Activated T-helper 2 cell treated with anti-CD3 and anti-CD28 coated beads, Interferon-gamma antibody, Interleukin-2, Interleukin-4, amounts not matched to agents 10 μg/mL and 5 μg/mL and 100 μg/mL, durations not matched to agents 14 hours and 24 hours and 36 hours (primary cell): ENCODE results near the gene GRIN2A. TPM values are rescaled to one million over a fixed set of nuclear protein-coding genes. Genes with fewer than 3 reads are reported as not detected.
"Not testable (repeated sequence)": the region's sequence is repeated elsewhere in the genome, so short reads cannot be mapped to it uniquely, and the experiment has no call there.

Experiments
- DNase-seq: peaks from one replicate; pipeline ENCODE4 v3.0.0; 2021; ENCODE audit warnings: low spot score
- H3K27ac Mint-ChIP-seq: one replicate; pipeline ENCODE4 v1.8.0; 2021; ENCODE audit warnings: mixed read lengths
- H3K27me3 Mint-ChIP-seq: one replicate; pipeline ENCODE4 v1.8.0; 2021; ENCODE audit warnings: low read depth, mixed read lengths
- H3K36me3 Mint-ChIP-seq: one replicate; pipeline ENCODE4 v1.8.0; 2021; ENCODE audit warnings: low read depth, mixed read lengths
- H3K4me1 Mint-ChIP-seq: one replicate; pipeline ENCODE4 v1.8.0; 2021; ENCODE audit warnings: low read depth, mixed read lengths
- H3K4me3 Mint-ChIP-seq: one replicate; pipeline ENCODE4 v1.8.0; 2021; ENCODE audit warnings: low read depth, mild to moderate bottlenecking, moderate library complexity, mixed read lengths
- H3K9me3 Mint-ChIP-seq: one replicate; pipeline ENCODE4 v1.8.0; 2021; ENCODE audit warnings: mixed read lengths
- intact Hi-C: fragments of 100-400 bp; cut with micrococcal nuclease; formaldehyde crosslinking; loops from one replicate; pipeline ENCODE4 v1.15.1; 2023
- total RNA-seq: library from RNA; stranded (reverse); gene quantifications from 2 replicates; pipeline ENCODE4 v1.2.3, GENCODE V29; 2022

GRIN2A gene
- total RNA-seq, 1 donor from 2014 or later = not detected

GRCh38 chr16:9895817-9896216 is 286.4 kb downstream of the GRIN2A start:
- Mint-ChIP-seq H3K4me1 (no peaks in the 10 kb centered on the region), H3K27me3 (no peaks in the 10 kb centered on the region), H3K36me3 (no peaks in the 10 kb centered on the region), H3K27ac (no peak overlapping the region), H3K4me3 (no peak overlapping the region), H3K9me3 (peaks cover 7% of the 10 kb centered on the region)
- no peak for DNase-seq
- intact Hi-C loops = no loop called here

GRCh38 chr16:9885876-9886275 is 296.4 kb downstream of the GRIN2A start:
- DNase-seq = no peak
- H3K27ac Mint-ChIP-seq = no peak overlapping the region
- H3K4me1 Mint-ChIP-seq = no peaks in the 10 kb centered on the region
- no peak overlapping the region for H3K4me3 Mint-ChIP-seq
- H3K9me3 Mint-ChIP-seq = peaks cover 4% of the 10 kb centered on the region
- no peaks in the 10 kb centered on the region for H3K36me3 Mint-ChIP-seq
- intact Hi-C loops = no loop called here
- no peaks in the 10 kb centered on the region for H3K27me3 Mint-ChIP-seq

DNA sequence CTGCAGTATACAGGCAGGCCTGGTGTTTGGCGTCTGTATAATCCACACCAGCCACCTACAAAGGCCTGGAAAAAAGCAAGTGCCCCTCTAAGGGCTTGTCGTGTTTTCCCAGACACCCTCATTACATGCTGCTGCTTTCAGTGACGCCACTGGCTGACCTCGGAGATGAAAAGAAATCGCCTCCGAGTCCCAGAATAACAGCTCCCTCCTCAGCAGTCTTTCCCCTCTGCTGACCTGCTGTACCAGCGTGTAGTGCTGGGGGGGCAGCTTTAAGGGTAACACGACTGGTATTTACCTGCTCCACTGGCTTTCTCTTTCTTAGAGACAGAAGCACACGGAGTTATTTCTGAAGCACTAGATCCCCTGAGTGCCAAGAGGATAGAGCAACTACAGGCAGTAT is 296.8 kb downstream of the GRIN2A start:
- H3K36me3 Mint-ChIP-seq = no peaks in the 10 kb centered on the region
- H3K9me3 Mint-ChIP-seq = no peaks in the 10 kb centered on the region
- intact Hi-C loops = no loop called here
- H3K4me1 Mint-ChIP-seq = no peaks in the 10 kb centered on the region
- no peak for DNase-seq
- H3K27ac Mint-ChIP-seq = no peak overlapping the region
- H3K4me3 Mint-ChIP-seq = no peak overlapping the region
- H3K27me3 Mint-ChIP-seq = no peaks in the 10 kb centered on the region

- intact Hi-C loops, H3K9me3 Mint-ChIP-seq, H3K4me3 Mint-ChIP-seq: not testable (repeated sequence)
Measured at GRCh38 chr16:9875981-9876380, 306.2 kb downstream of the GRIN2A start.

GRCh38 chr16:9874219-9874618 is 308.0 kb downstream of the GRIN2A start:
- DNase-seq = no peak

More at GRCh38 chr16:9875981-9876380, 306.2 kb downstream of the GRIN2A start:
- not testable (repeated sequence) for H3K4me1 Mint-ChIP-seq, DNase-seq, H3K27ac Mint-ChIP-seq, H3K27me3 Mint-ChIP-seq, H3K36me3 Mint-ChIP-seq

GRCh38 chr16:9870962-9871361 is 311.3 kb downstream of the GRIN2A start:
- H3K9me3 Mint-ChIP-seq = peaks cover 5% of the 10 kb centered on the region
- no peaks in the 10 kb centered on the region for H3K27me3 Mint-ChIP-seq
- no peak overlapping the region for H3K27ac Mint-ChIP-seq
- no peak overlapping the region for H3K4me3 Mint-ChIP-seq
- H3K36me3 Mint-ChIP-seq = no peaks in the 10 kb centered on the region
- intact Hi-C loops = no loop called here
- no peaks in the 10 kb centered on the region for H3K4me1 Mint-ChIP-seq
- DNase-seq = no peak

More at GRCh38 chr16:9874219-9874618, 308.0 kb downstream of the GRIN2A start:
- Mint-ChIP-seq H3K4me3 (no peak overlapping the region), H3K27me3 (no peaks in the 10 kb centered on the region), H3K4me1 (no peaks in the 10 kb centered on the region), H3K27ac (no peak overlapping the region), H3K36me3 (no peaks in the 10 kb centered on the region), H3K9me3 (peaks cover 5% of the 10 kb centered on the region)
- intact Hi-C loops = no loop called here

- Mint-ChIP-seq H3K4me1 (no peaks in the 10 kb centered on the region), H3K27ac (no peak overlapping the region), H3K27me3 (no peaks in the 10 kb centered on the region), H3K9me3 (peaks cover 5% of the 10 kb centered on the region), H3K4me3 (no peak overlapping the region), H3K36me3 (no peaks in the 10 kb centered on the region)
- intact Hi-C loops = no loop called here
- DNase-seq = no peak
Measured at GRCh38 chr16:9869776-9870175, 312.5 kb downstream of the GRIN2A start.

- no peak overlapping the region for H3K27ac Mint-ChIP-seq
- no peak for DNase-seq
- H3K4me3 Mint-ChIP-seq = no peak overlapping the region
- no peaks in the 10 kb centered on the region for H3K27me3 Mint-ChIP-seq
- H3K9me3 Mint-ChIP-seq = peaks cover 5% of the 10 kb centered on the region
- intact Hi-C loops = no loop called here
- no peaks in the 10 kb centered on the region for H3K36me3 Mint-ChIP-seq
- no peaks in the 10 kb centered on the region for H3K4me1 Mint-ChIP-seq
Measured at GRCh38 chr16:9868606-9869149, 313.6 kb downstream of the GRIN2A start.

DNA sequence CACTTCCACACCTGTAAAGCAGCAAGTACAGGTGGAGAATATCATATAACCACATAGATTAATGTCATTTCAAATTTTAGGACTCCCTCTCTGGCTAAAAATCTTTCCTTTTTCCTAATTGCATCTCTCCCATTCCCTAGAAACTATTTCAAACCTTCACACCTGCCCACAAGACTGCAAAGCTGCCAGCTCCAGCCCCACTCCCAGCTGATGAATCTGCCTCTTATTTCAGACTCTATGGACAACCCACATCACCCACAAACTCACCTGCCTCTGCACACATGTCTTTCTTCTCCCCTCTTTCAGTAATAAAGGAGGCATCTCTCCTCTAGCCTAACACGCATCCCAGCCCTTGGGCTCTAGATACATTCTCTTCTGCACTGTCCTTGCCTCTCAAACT is 315.1 kb downstream of the GRIN2A start:
- Mint-ChIP-seq H3K4me1 (no peaks in the 10 kb centered on the region), H3K27me3 (no peaks in the 10 kb centered on the region), H3K36me3 (no peaks in the 10 kb centered on the region), H3K4me3 (no peak overlapping the region), H3K9me3 (peaks cover 5% of the 10 kb centered on the region), H3K27ac (no peak overlapping the region)
- intact Hi-C loops = no loop called here
- no peak for DNase-seq

GRCh38 chr16:9864461-9864860 is 317.8 kb downstream of the GRIN2A start:
- Mint-ChIP-seq H3K4me1 (no peaks in the 10 kb centered on the region), H3K27ac (no peak overlapping the region), H3K27me3 (no peaks in the 10 kb centered on the region), H3K4me3 (no peak overlapping the region), H3K36me3 (no peaks in the 10 kb centered on the region), H3K9me3 (no peaks in the 10 kb centered on the region)
- intact Hi-C loops = no loop called here
- no peak for DNase-seq

DNA sequence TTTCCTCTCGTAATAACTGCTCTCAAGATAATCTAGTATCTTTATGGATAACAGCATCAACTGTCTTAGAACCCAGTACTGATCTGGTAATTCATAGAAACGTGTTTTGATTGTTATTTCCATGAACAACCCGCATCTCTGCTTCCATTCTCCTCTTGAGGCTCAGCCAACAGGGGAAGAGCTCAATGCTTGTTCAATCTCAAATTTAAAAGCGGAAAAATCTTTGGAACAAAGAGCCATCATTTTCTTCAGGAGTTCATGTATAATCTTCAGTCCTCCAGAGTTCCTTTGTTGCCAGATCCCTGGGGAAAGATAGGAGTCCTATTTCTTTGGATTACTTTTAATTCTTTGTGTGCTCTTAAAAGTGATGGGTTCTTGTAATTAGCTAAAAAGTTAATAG is 319.9 kb downstream of the GRIN2A start:
- no peak for DNase-seq
- Mint-ChIP-seq H3K4me1 (no peaks in the 10 kb centered on the region), H3K27ac (no peak overlapping the region), H3K4me3 (no peak overlapping the region), H3K9me3 (no peaks in the 10 kb centered on the region), H3K36me3 (no peaks in the 10 kb centered on the region), H3K27me3 (no peaks in the 10 kb centered on the region)
- intact Hi-C loops = no loop called here

DNA sequence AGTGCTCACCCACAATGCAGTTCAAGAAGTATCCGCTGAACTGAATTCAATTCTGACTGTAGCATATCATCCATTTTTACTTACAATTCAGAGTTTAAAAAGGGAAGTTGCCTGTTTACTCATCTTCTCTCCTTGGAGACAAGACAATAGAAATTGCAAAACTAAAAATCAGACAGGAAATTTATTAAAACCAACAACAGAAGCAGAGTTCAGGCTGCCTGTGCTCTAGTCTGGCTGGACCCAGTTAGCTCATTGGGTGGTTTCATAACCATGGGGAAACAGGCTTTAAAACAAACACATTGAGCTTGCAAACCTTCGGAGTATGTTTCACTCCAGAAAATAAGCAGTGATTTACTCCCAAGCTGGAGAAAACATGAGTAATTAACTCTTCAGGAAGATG is 321.4 kb downstream of the GRIN2A start:
- H3K27me3 Mint-ChIP-seq = no peaks in the 10 kb centered on the region
- H3K27ac Mint-ChIP-seq = no peak overlapping the region
- intact Hi-C loops = no loop called here
- H3K4me1 Mint-ChIP-seq = no peaks in the 10 kb centered on the region
- H3K4me3 Mint-ChIP-seq = no peak overlapping the region
- no peak for DNase-seq
- H3K36me3 Mint-ChIP-seq = no peaks in the 10 kb centered on the region
- no peaks in the 10 kb centered on the region for H3K9me3 Mint-ChIP-seq

GRCh38 chr16:9859701-9860327 is 322.4 kb downstream of the GRIN2A start:
- Mint-ChIP-seq H3K27ac (no peak overlapping the region), H3K36me3 (no peaks in the 10 kb centered on the region), H3K4me1 (no peaks in the 10 kb centered on the region), H3K4me3 (no peak overlapping the region), H3K27me3 (no peaks in the 10 kb centered on the region), H3K9me3 (no peaks in the 10 kb centered on the region)
- intact Hi-C loops = no loop called here
- no peak for DNase-seq

- Mint-ChIP-seq H3K36me3 (no peaks in the 10 kb centered on the region), H3K9me3 (peaks cover 5% of the 10 kb centered on the region), H3K4me3 (no peak overlapping the region), H3K4me1 (no peaks in the 10 kb centered on the region), H3K27ac (no peak overlapping the region), H3K27me3 (no peaks in the 10 kb centered on the region)
- intact Hi-C loops = no loop called here
- DNase-seq = no peak
Measured at GRCh38 chr16:9854675-9855074, 327.6 kb downstream of the GRIN2A start.
